ENCODE measurements around the gene PTPN14. TPM values are rescaled to one million over a fixed set of nuclear protein-coding genes. Genes with fewer than 3 reads are reported as not detected.

PTPN14 gene
- total RNA-seq, 4 donors from 2014 or later: 4.5 to 9.7 (median 7.1) TPM

GRCh38 chr1:214583824-214584554, 32.6 kb upstream of the PTPN14 start:
- no peak overlapping the region for H3K27ac ChIP-seq
- peak; percentile 47 for TF ChIP-seq EP300 (IDR thresholded peaks at IDR 0.05; ENCODE audit: low read depth)
- TF ChIP-seq POLR2AphosphoS5 (IDR thresholded peaks at IDR 0.05): peak in 1 of 3 donors; percentile 69
- no peak for TF ChIP-seq POLR2A (IDR thresholded peaks at IDR 0.05)
- TF ChIP-seq CTCF (IDR thresholded peaks at IDR 0.05): no peak
- H3K36me3 ChIP-seq: no peaks in the 10 kb centered on the region
- H3K4me1 ChIP-seq: no peaks in the 10 kb centered on the region
- in situ Hi-C loops (cut with MboI; ENCODE audit: low pct_ligation_motif_present in 1 of 4, low pct_unique_long_range_greater_than_20kb in 1 of 4, low sequenced_read_pairs in 3 of 4): loop anchor here (10.0 to 25.0 kb wide), 4 partner anchors 247 to 372 kb away; no protein-coding TSS in a partner anchor
- DNase-seq: no peak
- no peaks in the 10 kb centered on the region for H3K9me3 ChIP-seq
- intact Hi-C loops (cut with DNase I; ENCODE audit: low total_unique reads): no loop called here
- no peak overlapping the region for H3K4me3 ChIP-seq
- 75 to 82% methylated on average over 7 of the region's 7 CpGs for WGBS, 2 donors (ENCODE audit: low coverage in 1 of 2)
- no peaks in the 10 kb centered on the region for H3K27me3 ChIP-seq

GRCh38 chr1:214583113-214583512, 31.7 kb upstream of the PTPN14 start:
- Histone ChIP-seq H3K27ac (no peak overlapping the region), H3K27me3 (no peaks in the 10 kb centered on the region), H3K4me3 (no peak overlapping the region), H3K9me3 (no peaks in the 10 kb centered on the region), H3K4me1 (no peaks in the 10 kb centered on the region), H3K36me3 (no peaks in the 10 kb centered on the region)
- DNase-seq: no peak
- in situ Hi-C loops (cut with MboI; ENCODE audit: low pct_ligation_motif_present in 1 of 4, low pct_unique_long_range_greater_than_20kb in 1 of 4, low sequenced_read_pairs in 3 of 4) (loop anchor here (10.0 to 25.0 kb wide), 4 partner anchors 246 to 371 kb away; no protein-coding TSS in a partner anchor), intact Hi-C loops (cut with DNase I; ENCODE audit: low total_unique reads) (no loop called here)
- TF ChIP-seq POLR2AphosphoS5 (IDR thresholded peaks at IDR 0.05): no peak
- TF ChIP-seq CTCF (IDR thresholded peaks at IDR 0.05): no peak
- no peak for TF ChIP-seq EP300 (IDR thresholded peaks at IDR 0.05; ENCODE audit: low read depth)
- TF ChIP-seq POLR2A (IDR thresholded peaks at IDR 0.05): no peak
- WGBS, 2 donors (ENCODE audit: low coverage in 1 of 2): 71 to 78% methylated on average over 6 of the region's 6 CpGs

GRCh38 chr1:214582289-214582891, 31.0 kb upstream of the PTPN14 start:
- H3K27me3 ChIP-seq: no peaks in the 10 kb centered on the region
- no peak for TF ChIP-seq EP300 (IDR thresholded peaks at IDR 0.05; ENCODE audit: low read depth)
- no peak for TF ChIP-seq POLR2A (IDR thresholded peaks at IDR 0.05)
- no peak for TF ChIP-seq CTCF (IDR thresholded peaks at IDR 0.05)
- no peak for TF ChIP-seq POLR2AphosphoS5 (IDR thresholded peaks at IDR 0.05)
- intact Hi-C loops (cut with DNase I; ENCODE audit: low total_unique reads): no loop called here
- no peak overlapping the region for H3K4me3 ChIP-seq
- WGBS, 2 donors (ENCODE audit: low coverage in 1 of 2): 78 to 83% methylated on average over 6 to 7 of the region's 7 CpGs
- no peaks in the 10 kb centered on the region for H3K9me3 ChIP-seq
- H3K36me3 ChIP-seq: no peaks in the 10 kb centered on the region
- H3K4me1 ChIP-seq: no peaks in the 10 kb centered on the region
- no peak for DNase-seq
- in situ Hi-C loops (cut with MboI; ENCODE audit: low pct_ligation_motif_present in 1 of 4, low pct_unique_long_range_greater_than_20kb in 1 of 4, low sequenced_read_pairs in 3 of 4): loop anchor here (10.0 to 25.0 kb wide), 4 partner anchors 245 to 370 kb away; no protein-coding TSS in a partner anchor
- no peak overlapping the region for H3K27ac ChIP-seq

GRCh38 chr1:214581785-214582184, 30.4 kb upstream of the PTPN14 start:
- Histone ChIP-seq H3K36me3 (no peaks in the 10 kb centered on the region), H3K27ac (no peak overlapping the region), H3K4me3 (no peak overlapping the region), H3K4me1 (no peaks in the 10 kb centered on the region), H3K27me3 (no peaks in the 10 kb centered on the region), H3K9me3 (peaks cover 2 to 5% of the 10 kb centered on the region in 2 donors)
- in situ Hi-C loops (cut with MboI; ENCODE audit: low pct_ligation_motif_present in 1 of 4, low pct_unique_long_range_greater_than_20kb in 1 of 4, low sequenced_read_pairs in 3 of 4) (loop anchor here (10.0 to 25.0 kb wide), 4 partner anchors 244 to 369 kb away; no protein-coding TSS in a partner anchor), intact Hi-C loops (cut with DNase I; ENCODE audit: low total_unique reads) (no loop called here)
- 50% methylated on average over 2 of the region's 2 CpGs; no CpG with 5 or more reads in 1 of the 2 donors for WGBS, 2 donors (ENCODE audit: low coverage in 1 of 2)
- TF ChIP-seq CTCF (IDR thresholded peaks at IDR 0.05): no peak
- TF ChIP-seq EP300 (IDR thresholded peaks at IDR 0.05; ENCODE audit: low read depth): no peak
- no peak for TF ChIP-seq POLR2AphosphoS5 (IDR thresholded peaks at IDR 0.05)
- TF ChIP-seq POLR2A (IDR thresholded peaks at IDR 0.05): no peak
- no peak for DNase-seq

Data from transverse colon (tissue), 4 donors.